DMS153 treated with DMSO at 0.1 percent for 48 hours (cell line): ENCODE data around the gene CAD.

Source experiments
- DNase-seq: peaks from one replicate; lab custom pipeline; 2025; ENCODE audit not compliant: unreplicated experiment; lab: John Stamatoyannopoulos, UW

The CAD gene

GRCh38 chr2:27223416-27223815 lies 6.2 kb downstream of the CAD start:
- no peak for DNase-seq

- no peak for DNase-seq
Measured at GRCh38 chr2:27225526-27225925, 8.4 kb downstream of the CAD start.

GRCh38 chr2:27227501-27227900 lies 10.3 kb downstream of the CAD start:
- no peak for DNase-seq

GRCh38 chr2:27231921-27232320 lies 14.8 kb downstream of the CAD start:
- no peak for DNase-seq

- no peak for DNase-seq
Measured at GRCh38 chr2:27233341-27233740, 16.2 kb downstream of the CAD start.

GRCh38 chr2:27236136-27236535 lies 19.0 kb downstream of the CAD start:
- no peak for DNase-seq

GRCh38 chr2:27236626-27237025 lies 19.5 kb downstream of the CAD start:
- no peak for DNase-seq

GRCh38 chr2:27237341-27237945 lies 20.3 kb downstream of the CAD start:
- no peak for DNase-seq

GRCh38 chr2:27238976-27239375 lies 21.8 kb downstream of the CAD start:
- no peak for DNase-seq

GRCh38 chr2:27240406-27240805 lies 23.2 kb downstream of the CAD start:
- no peak for DNase-seq

- no peak for DNase-seq
Measured at GRCh38 chr2:27241761-27242613, 24.8 kb downstream of the CAD start.

- no peak for DNase-seq
Measured at GRCh38 chr2:27242614-27242951, 25.4 kb downstream of the CAD start.

GRCh38 chr2:27243391-27244130 lies 26.4 kb downstream of the CAD start:
- no peak for DNase-seq

- no peak for DNase-seq
Measured at GRCh38 chr2:27245116-27245515, 27.9 kb downstream of the CAD start.

- DNase-seq = no peak
Measured at GRCh38 chr2:27245626-27246025, 28.5 kb downstream of the CAD start.

- no peak for DNase-seq
Measured at GRCh38 chr2:27247893-27248292, 30.7 kb downstream of the CAD start.

GRCh38 chr2:27249159-27249890 lies 32.2 kb downstream of the CAD start:
- no peak for DNase-seq

GRCh38 chr2:27249891-27250651 lies 32.9 kb downstream of the CAD start:
- no peak for DNase-seq

- no peak for DNase-seq
Measured at GRCh38 chr2:27250652-27251379, 33.6 kb downstream of the CAD start.

- no peak for DNase-seq
Measured at GRCh38 chr2:27251766-27252165, 34.6 kb downstream of the CAD start.
